SU-DHL-6 (cell line): ENCODE data around the gene LTF.

Source experiments
- H2AFZ ChIP-seq: fragments of 200-600 bp; sonication (generic); 2 replicates; pipeline ENCODE4 v1.6.1; 2014; ENCODE audit warnings: low read depth, mild to moderate bottlenecking, moderate library complexity, mixed read lengths, antibody characterized with exemption, low read length; ENCODE audit not compliant: severe bottlenecking
- H3F3A ChIP-seq: fragments of 200-600 bp; shearing (Covaris generic); 2 replicates; pipeline ENCODE4 v1.6.0; 2016; ENCODE audit warnings: antibody characterized with exemption, mild to moderate bottlenecking; ENCODE audit not compliant: insufficient read depth
- H3K27ac ChIP-seq: fragments of 200-600 bp; sonication (generic); 2 replicates; pipeline ENCODE4 v1.5.1; 2016; ENCODE audit warnings: low read depth, mild to moderate bottlenecking, low read length, moderate library complexity, mixed read lengths
- H3K27me3 ChIP-seq: fragments of 200-600 bp; sonication (generic), shearing (Covaris generic); 2 replicates; pipeline ENCODE4 v1.6.0; 2014; ENCODE audit warnings: mild to moderate bottlenecking, low read length
- H3K36me3 ChIP-seq: fragments of 200-600 bp; sonication (generic); 2 replicates; pipeline ENCODE4 v1.6.1; 2014; ENCODE audit warnings: mild to moderate bottlenecking, low read length, mixed read lengths
- H3K4me2 ChIP-seq: fragments of 300-600, 200-600 bp; shearing (Covaris generic), sonication (generic); 2 replicates; pipeline ENCODE4 v1.6.0; 2014; ENCODE audit warnings: low read length, low read depth, mild to moderate bottlenecking; ENCODE audit not compliant: poor library complexity, severe bottlenecking
- H3K4me3 ChIP-seq: fragments of 200-600 bp; sonication (generic); 2 replicates; pipeline ENCODE4 v1.5.1; 2014; ENCODE audit warnings: antibody characterized with exemption, low read length, mild to moderate bottlenecking, mixed read lengths; ENCODE audit not compliant: insufficient read depth, poor library complexity, severe bottlenecking
- H3K79me2 ChIP-seq: fragments of 200-600 bp; sonication (generic); 2 replicates; pipeline ENCODE4 v1.6.1; 2014; ENCODE audit warnings: mild to moderate bottlenecking, low read length, moderate library complexity; ENCODE audit not compliant: insufficient read depth
- H3K9ac ChIP-seq: fragments of 200-600 bp; sonication (generic); 2 replicates; pipeline ENCODE4 v1.7.0; 2014; ENCODE audit warnings: mild to moderate bottlenecking, low read length
- H3K9me2 ChIP-seq: fragments of 200-600 bp; sonication (generic); replicated peaks from 2 replicates; pipeline ENCODE4 v1.6.1; 2014; ENCODE audit warnings: low read length; ENCODE audit not compliant: insufficient read depth
- H3K9me3 ChIP-seq: fragments of 200-600 bp; sonication (generic); 2 replicates; pipeline ENCODE4 v1.6.1; 2014; ENCODE audit warnings: low read length, mixed read lengths; ENCODE audit not compliant: insufficient read depth
- H4K20me1 ChIP-seq: fragments of 200-600 bp; sonication (generic); 2 replicates; pipeline ENCODE4 v1.6.1; 2014; ENCODE audit warnings: low read depth, mild to moderate bottlenecking, antibody characterized with exemption, low read length, moderate library complexity, mixed read lengths
- CTCF ChIP-seq: fragments of 200-600 bp; sonication (generic); IDR thresholded peaks from one replicate; pipeline ENCODE4 v1.5.1; 2017; ENCODE audit warnings: antibody characterized with exemption, mild to moderate bottlenecking, low read length, moderate library complexity; ENCODE audit not compliant: insufficient read depth, poor library complexity, severe bottlenecking
- EZH2phosphoT487 ChIP-seq: fragments of 200-600 bp; sonication (generic), shearing (Covaris generic); conservative IDR thresholded peaks from 2 replicates; pipeline ENCODE4 v1.6.1; 2018; ENCODE audit warnings: mild to moderate bottlenecking, antibody characterized with exemption, low read length, moderate library complexity, mixed read lengths

LTF gene

GRCh38 chr3:46460051-46460450 lies 4.7 kb downstream of the LTF start:
- no peaks in the 10 kb centered on the region for H3K27me3 ChIP-seq
- H3K9ac ChIP-seq, result no peak overlapping the region
- TF ChIP-seq CTCF (no peak), EZH2phosphoT487 (no peak)
- H3K9me2 ChIP-seq, result no peaks in the 10 kb centered on the region
- no peak overlapping the region for H3K27ac ChIP-seq
- no peaks in the 10 kb centered on the region for H3K79me2 ChIP-seq
- H3K4me3 ChIP-seq, result no peak overlapping the region
- H3K9me3 ChIP-seq, result no peaks in the 10 kb centered on the region
- H4K20me1 ChIP-seq, result no peaks in the 10 kb centered on the region
- H2AFZ ChIP-seq, result no peak overlapping the region
- H3K36me3 ChIP-seq, result no peaks in the 10 kb centered on the region
- no peak overlapping the region for H3K4me2 ChIP-seq
- H3F3A ChIP-seq, result no peaks in the 10 kb centered on the region

- TF ChIP-seq CTCF, result no peak
- TF ChIP-seq EZH2phosphoT487, result no peak
- H3K27me3 ChIP-seq, result no peaks in the 10 kb centered on the region
Measured at GRCh38 chr3:46456118-46456517, 8.6 kb downstream of the LTF start.

GRCh38 chr3:46455231-46456115 lies 9.2 kb downstream of the LTF start:
- no peaks in the 10 kb centered on the region for H3K9me2 ChIP-seq
- no peak overlapping the region for H3K4me3 ChIP-seq
- no peaks in the 10 kb centered on the region for H3K9me3 ChIP-seq
- no peak overlapping the region for H3K9ac ChIP-seq
- no peaks in the 10 kb centered on the region for H3K36me3 ChIP-seq
- H4K20me1 ChIP-seq, result no peaks in the 10 kb centered on the region
- no peak overlapping the region for H2AFZ ChIP-seq
- no peak overlapping the region for H3K27ac ChIP-seq
- no peaks in the 10 kb centered on the region for H3K79me2 ChIP-seq
- TF ChIP-seq CTCF, result no peak
- no peak for TF ChIP-seq EZH2phosphoT487
- no peaks in the 10 kb centered on the region for H3F3A ChIP-seq
- H3K4me2 ChIP-seq, result no peak overlapping the region
- no peaks in the 10 kb centered on the region for H3K27me3 ChIP-seq

More at GRCh38 chr3:46456118-46456517, 8.6 kb downstream of the LTF start:
- Histone ChIP-seq H3K4me3 (no peak overlapping the region), H3K9ac (no peak overlapping the region), H3K79me2 (no peaks in the 10 kb centered on the region), H3K27ac (no peak overlapping the region), H3F3A (no peaks in the 10 kb centered on the region), H3K36me3 (no peaks in the 10 kb centered on the region), H2AFZ (no peak overlapping the region), H3K9me3 (no peaks in the 10 kb centered on the region), H3K4me2 (no peak overlapping the region), H4K20me1 (no peaks in the 10 kb centered on the region), H3K9me2 (no peaks in the 10 kb centered on the region)
